ENCODE data around the gene C16orf54. TPM values are rescaled to one million over a fixed set of nuclear protein-coding genes. Genes with fewer than 3 reads are reported as not detected.
"Not testable (repeated sequence)": the region's sequence is repeated elsewhere in the genome, so short reads cannot be mapped to it uniquely, and the experiment has no call there.

Gene C16orf54
- total RNA-seq, 1 experiment from 2014 or later, result not detected

DNA sequence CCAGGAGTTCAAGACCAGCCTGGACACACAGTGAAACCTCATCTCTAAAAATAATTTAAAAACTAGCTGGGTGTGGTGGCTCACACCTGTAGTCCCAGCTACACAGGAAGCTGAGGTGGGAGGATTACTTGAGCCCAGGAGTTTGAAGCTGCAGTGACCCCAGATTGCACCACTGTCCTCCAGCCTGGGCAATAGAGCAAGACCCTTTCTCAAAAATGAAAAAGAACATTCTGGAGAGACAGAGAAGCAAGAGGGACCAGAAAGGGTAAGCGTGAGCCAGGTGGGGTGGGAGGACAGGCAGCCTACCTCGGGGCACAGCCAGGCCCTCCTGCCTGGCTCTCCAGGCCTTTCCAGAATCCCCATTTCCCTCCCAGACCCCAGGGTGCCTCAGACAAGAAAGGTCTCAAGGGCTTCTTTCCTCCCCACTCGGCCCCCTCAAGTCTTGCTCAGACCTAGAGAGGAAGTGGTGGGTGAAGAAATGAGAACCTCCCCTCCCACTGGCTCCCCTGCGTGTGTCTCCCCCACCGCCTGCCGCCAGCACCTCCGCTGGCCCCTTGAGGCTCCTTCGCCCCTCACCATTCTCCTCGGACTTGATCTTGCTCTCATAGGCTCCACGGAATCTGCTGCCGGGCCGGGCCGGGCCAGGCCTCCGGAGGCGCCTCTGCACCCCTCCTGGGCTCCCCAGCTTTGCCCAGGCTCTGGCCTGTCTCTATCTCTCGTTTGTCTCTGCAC is 503 bp downstream of the C16orf54 start:
- in situ Hi-C loops (cut with HindIII; ENCODE audit: low pct_unique_long_range_greater_than_20kb, low sequenced_read_pairs), result no loop called here
- no peak for DNase-seq (ENCODE audit: low read depth)

DNA sequence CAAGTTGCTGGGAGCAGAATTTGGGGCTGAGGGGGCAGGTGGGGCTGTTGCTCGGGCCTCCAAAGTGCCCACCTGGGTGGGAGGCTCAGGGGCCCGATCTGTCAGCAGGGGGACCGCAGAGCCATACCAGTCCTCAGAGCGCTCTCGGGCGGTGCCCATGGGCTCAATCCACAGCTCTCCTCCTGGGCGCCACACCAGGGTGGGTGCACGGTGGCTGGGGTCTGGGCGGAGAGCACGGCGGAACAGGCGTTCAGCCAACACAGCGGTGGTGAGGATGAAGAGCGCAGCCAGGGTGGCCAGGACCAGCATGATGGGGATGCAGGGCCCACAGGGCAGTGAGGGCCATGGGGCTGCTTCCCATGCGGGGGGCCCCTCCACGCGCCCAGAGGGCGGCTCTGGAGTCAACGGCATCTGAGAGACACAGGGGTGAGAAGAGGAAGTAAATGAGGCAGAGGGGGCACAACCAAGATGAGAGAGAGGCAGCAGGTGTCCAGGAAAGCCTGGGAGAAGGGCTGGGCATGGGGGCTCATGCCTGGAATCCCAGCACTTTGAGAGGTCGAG is 1.2 kb downstream of the C16orf54 start:
- in situ Hi-C loops (cut with HindIII; ENCODE audit: low pct_unique_long_range_greater_than_20kb, low sequenced_read_pairs), result no loop called here
- DNase-seq (ENCODE audit: low read depth), result no peak

DNA sequence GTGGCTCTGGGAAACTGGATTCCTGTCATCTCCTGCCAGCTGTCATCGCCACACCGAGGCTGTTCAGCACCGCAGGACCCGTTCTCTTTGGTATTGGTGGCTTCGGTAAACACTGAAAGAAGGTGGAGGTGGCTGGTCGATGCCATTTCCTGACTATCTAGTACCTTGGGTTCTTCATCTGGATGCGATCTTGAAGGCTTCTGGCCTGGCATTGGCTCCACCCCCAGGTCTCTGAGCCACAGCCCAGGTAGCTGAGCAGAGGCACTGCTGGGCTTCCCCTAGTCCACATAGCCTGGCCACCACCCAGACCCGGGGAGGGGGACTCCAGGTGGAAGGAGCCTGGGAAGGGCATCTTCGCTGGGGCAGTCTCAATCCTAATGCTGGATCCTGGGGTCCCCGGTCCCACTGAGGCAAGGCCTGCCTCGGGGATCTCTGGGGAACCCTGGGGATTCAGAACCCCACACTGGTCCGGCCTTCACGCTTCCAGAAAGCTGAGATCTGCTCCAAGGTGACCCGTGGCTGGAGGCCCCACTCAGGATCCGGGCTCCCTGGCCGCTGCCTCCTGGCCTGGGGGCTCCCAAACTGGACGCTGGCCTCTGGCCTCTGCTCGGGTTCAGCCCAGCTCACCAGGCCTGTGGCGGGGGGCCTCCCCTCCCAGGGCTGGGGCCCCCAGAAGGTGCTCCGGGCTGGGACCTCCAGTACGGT is 1.8 kb downstream of the C16orf54 start:
- in situ Hi-C loops (cut with HindIII; ENCODE audit: low pct_unique_long_range_greater_than_20kb, low sequenced_read_pairs), result no loop called here
- no peak for DNase-seq (ENCODE audit: low read depth)

DNA sequence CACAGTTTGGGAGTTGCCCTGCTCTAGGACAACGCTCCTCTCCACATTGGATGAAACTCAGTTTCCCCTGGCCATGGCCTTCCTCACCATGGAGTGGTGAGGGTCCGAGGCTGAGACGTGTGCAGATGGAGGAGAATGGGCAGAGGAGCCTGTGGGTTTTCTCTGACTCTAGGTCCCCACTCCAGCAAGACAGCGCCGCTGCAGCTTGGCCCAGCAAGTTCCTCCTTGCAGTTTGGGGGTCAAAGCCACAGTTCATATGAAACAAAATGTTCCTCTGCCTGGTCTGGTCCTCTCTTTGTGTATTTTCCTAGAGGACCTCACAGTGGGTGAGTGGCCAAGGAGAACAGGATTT is 2.3 kb downstream of the C16orf54 start:
- no peak for DNase-seq (ENCODE audit: low read depth)
- in situ Hi-C loops (cut with HindIII; ENCODE audit: low pct_unique_long_range_greater_than_20kb, low sequenced_read_pairs), result no loop called here

DNA sequence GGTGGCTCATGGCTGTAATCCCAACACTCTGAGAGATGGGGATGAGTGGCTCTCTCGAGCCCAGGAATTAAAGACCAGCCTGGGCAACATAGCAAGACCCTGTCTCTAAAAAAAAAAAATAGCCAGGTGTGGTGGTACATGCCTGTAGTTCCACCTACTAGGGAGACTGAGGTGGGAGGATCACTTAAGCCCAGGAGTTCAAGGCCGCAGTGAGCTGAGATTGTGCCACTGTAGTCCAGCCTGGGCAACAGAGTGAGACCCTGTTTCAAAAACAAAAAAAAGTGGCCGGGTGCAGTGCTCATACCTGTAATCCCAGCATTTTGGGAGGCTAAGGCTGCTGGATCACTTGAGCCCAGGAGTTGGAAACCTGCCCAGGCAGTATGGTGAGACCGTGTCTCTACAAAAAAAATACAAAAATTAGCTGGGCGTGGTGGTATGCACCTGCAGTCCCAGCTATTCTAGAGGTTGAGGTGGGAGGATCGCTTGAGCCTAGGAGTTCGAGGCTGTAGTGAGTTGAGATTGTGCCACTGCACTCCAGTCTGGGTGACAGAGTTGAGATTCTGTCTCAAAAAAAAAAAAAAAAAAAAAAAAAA is 3.0 kb downstream of the C16orf54 start:
- in situ Hi-C loops (cut with HindIII; ENCODE audit: low pct_unique_long_range_greater_than_20kb, low sequenced_read_pairs), result no loop called here
- no peak for DNase-seq (ENCODE audit: low read depth)

DNA sequence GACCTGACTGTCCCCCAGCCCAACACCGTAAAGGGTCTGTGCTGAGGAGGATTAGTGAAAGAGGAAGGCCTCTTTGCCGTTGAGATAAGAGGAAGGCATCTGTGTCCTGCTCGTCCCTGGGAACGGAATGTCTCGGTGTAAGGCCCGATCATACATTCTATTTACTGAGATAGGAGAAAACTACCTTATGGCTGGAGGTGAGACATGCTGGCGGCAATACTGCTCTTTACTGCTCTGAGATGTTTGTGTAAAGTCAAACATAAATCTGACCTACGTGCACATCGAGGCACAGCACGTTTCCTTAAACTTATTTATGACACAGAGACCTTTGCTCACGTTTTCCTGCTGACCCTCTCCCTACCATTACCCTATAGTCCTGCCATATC is 5.2 kb downstream of the C16orf54 start:
- DNase-seq (ENCODE audit: low read depth); in situ Hi-C loops (cut with HindIII; ENCODE audit: low pct_unique_long_range_greater_than_20kb, low sequenced_read_pairs): not testable (repeated sequence)

DNA sequence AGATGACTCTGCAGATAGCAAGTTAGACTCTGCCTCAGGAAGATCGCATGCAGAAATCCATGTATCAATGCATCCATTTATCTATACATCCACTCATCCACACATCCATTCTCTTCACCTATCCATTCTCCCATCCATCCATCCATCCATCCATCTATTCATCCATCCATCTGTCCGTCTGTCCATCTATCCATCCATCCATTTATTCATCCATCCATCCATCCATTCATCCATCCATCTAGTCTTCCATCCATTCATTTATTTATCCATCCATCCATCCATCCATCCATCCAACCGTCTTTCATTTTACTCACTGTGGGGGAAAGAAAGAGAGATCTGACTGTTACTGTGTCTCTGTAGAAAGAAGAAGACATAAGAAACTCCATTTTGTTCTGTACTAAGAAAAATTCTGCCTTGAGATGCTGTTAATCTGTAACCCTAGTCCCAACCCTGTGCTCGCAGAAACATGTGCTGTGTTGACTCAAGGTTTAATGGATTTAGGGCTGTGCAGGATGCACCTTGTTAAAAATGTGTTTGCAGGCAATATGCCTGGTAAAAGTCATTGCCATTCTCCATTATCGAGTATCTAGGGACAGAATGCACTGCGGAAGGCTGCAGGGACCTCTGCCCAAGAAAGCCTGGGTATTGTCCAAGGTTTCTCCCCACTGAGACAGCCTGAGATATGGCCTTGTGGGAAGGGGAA is 5.7 kb downstream of the C16orf54 start:
- in situ Hi-C loops (cut with HindIII; ENCODE audit: low pct_unique_long_range_greater_than_20kb, low sequenced_read_pairs); DNase-seq (ENCODE audit: low read depth): not testable (repeated sequence)

DNA sequence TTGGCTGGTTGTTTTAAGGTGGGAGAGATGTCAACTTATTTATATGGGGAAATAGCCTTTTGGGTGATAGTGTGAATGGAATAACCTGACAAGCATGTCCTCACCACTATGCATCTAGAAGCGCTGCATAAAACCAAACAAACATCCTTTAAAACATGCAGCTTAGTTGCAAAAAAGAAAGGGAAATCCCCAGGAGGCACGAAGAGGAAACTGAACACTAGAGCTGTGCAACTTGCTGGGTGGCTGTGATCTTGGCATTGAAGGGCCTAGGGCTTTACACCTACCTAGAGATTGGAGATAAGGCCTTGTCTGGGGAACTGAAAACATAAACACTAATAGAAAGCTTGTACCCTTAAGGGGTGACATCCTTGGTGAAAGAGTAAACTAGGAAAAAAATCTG is 7.3 kb downstream of the C16orf54 start:
- DNase-seq (ENCODE audit: low read depth), result no peak
- in situ Hi-C loops (cut with HindIII; ENCODE audit: low pct_unique_long_range_greater_than_20kb, low sequenced_read_pairs), result no loop called here

DNA sequence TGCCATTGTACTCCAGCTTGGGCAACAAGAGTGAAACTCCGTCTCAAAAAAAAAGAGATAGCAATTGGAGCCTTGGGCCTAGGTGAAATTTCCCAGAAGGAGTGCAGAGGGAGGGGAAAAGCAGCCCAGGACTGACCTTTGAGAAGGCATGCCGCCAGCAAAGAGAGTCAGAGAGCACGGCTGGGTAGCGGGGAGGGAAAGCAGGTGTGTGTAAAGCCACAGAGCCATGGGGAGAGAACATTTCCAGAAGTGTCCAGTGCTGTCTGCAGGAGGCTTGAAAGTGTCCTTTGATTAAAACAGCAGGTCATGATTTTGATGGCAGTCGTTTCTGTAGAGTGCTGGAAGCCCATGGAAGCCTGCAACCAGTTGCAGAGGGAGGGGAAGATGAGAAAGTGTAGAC is 8.1 kb downstream of the C16orf54 start:
- no peak for DNase-seq (ENCODE audit: low read depth)
- in situ Hi-C loops (cut with HindIII; ENCODE audit: low pct_unique_long_range_greater_than_20kb, low sequenced_read_pairs), result no loop called here

DNA sequence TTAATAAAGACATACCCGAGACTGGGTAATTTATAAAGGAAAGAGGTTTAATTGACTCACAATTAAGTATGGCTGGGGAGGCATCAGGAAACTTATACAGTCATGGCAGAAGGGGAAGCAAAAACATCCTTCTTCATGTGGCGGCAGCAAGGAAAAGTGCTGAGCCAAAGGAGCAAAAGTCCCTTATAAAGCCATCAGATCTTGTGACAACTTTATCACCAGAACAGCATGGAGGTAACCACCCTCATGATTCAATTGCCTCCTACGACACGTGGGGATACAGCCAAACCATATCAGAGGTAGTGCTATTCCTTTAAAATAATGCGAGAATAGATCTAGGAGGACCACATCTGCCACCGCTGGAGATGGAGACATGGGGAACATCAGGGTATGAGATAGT is 9.0 kb downstream of the C16orf54 start:
- no peak for DNase-seq (ENCODE audit: low read depth)
- in situ Hi-C loops (cut with HindIII; ENCODE audit: low pct_unique_long_range_greater_than_20kb, low sequenced_read_pairs), result no loop called here

DNA sequence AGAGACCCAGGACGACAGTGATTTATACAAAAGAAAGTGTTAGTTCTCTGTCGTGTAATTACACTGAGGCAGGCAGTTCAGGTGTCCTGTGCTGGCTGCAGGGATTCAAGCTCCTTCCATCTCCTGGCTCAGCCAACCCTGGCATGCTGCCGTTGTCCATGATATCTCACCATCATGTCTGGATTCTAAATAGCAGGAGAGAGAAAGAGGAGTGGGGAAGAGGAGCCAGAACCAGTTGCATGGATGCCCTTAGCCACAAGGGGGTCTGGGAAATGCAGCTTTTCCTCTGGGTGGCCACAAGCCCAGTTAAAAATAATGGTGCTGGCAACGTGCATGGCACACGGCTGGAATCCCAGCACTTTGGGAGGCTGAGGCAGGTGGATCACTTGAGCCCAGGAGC is 9.7 kb downstream of the C16orf54 start:
- DNase-seq (ENCODE audit: low read depth), result no peak
- in situ Hi-C loops (cut with HindIII; ENCODE audit: low pct_unique_long_range_greater_than_20kb, low sequenced_read_pairs), result no loop called here

DNA sequence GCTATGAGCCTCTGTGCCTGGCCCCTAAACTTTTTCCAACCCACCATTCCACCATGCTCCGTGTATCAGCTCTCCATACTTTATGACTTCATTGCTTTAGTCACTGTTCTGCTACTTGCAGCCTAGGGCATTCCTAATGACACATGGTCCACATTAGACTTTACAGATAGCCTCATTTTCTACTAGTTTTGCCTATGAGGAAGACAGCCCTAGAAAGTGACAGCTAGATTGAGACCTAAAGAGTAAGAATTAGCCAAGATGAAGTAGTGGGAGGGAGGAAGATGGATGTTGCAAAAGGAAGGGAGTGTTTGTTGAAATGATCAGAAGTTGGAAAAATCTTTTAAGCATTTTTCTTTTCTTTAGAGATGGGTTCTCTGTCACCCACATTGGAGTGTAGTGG is 11.0 kb downstream of the C16orf54 start:
- no peak for DNase-seq (ENCODE audit: low read depth)
- in situ Hi-C loops (cut with HindIII; ENCODE audit: low pct_unique_long_range_greater_than_20kb, low sequenced_read_pairs), result no loop called here

DNA sequence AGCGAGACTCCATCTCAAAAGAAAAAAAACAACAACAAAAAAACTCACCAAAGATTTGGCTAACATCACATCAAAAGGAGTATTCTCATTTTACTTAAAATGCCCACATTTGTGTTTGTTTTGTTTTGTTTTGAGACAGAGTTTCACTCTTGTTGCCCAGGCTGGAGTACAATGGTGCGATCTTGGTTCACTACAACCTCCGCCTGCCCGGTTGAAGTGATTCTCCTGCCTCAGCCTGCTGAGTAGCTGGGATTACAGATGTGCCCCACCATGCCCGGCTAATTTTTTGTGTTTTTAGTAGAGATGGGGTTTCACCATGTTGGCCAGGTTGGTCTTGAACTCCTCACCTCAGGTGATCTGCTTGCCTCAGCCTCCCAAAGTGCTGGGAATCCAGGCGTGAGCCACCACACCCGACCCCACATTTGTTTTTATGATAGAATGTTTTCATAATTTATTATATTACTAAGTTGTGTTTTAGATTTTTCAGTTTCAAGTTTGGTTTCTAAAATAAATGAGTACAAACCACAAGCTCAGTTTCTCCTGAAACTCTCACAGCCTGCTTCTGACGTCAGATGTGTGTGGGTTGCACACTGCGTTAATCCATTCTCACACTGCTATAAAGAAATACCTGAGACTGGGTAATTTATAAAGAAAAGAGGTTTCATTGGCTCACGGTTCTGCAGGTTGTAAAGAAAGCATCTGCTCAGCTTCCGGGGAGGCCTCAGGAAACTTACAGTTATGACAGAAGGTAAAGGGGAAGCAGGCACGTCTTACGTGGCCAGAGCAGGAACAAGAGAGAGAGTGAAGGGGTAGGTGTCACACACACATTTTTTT is 13.8 kb downstream of the C16orf54 start:
- in situ Hi-C loops (cut with HindIII; ENCODE audit: low pct_unique_long_range_greater_than_20kb, low sequenced_read_pairs); DNase-seq (ENCODE audit: low read depth): not testable (repeated sequence)

DNA sequence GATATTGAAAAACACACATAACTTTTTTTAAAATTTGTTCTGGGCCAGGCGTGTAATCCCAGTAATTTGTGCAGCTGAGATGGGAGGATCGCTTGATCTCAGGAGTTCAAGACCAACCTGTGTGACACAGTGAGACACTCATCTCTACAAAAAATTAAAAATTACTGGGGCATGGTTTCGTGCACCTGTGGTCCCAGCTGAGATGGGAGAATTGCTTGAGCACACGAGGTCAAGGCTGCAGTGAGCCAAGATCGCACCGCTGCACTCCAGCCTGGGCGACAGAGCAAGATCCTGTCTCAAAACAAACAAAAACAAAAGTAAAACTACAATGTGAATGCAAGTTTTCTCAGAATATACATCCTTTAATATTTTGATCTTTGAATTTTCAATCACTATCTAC is 15.1 kb downstream of the C16orf54 start:
- in situ Hi-C loops (cut with HindIII; ENCODE audit: low pct_unique_long_range_greater_than_20kb, low sequenced_read_pairs), result no loop called here
- DNase-seq (ENCODE audit: low read depth), result no peak

DNA sequence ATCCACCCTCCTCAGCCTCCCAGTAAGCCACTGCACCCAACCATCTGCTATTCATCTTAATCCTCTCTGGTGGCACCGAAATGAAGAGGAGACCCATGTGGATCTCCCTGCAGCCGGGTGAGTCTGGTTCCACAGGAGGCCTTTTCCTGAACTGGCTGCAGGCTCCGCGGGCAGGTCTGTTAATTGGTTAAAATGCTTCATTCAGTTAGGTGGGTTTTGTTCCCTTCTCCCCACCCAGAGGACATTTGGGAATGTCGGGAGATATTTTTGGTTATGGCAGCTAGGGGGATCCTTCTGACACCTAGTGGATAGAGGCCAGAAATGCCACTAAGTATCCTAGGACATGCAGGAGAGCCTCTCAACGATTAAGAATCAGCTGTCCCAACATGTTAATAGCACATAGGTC is 16.7 kb downstream of the C16orf54 start:
- peak; percentile 61 for DNase-seq (ENCODE audit: low read depth)
- in situ Hi-C loops (cut with HindIII; ENCODE audit: low pct_unique_long_range_greater_than_20kb, low sequenced_read_pairs), result no loop called here

DNA sequence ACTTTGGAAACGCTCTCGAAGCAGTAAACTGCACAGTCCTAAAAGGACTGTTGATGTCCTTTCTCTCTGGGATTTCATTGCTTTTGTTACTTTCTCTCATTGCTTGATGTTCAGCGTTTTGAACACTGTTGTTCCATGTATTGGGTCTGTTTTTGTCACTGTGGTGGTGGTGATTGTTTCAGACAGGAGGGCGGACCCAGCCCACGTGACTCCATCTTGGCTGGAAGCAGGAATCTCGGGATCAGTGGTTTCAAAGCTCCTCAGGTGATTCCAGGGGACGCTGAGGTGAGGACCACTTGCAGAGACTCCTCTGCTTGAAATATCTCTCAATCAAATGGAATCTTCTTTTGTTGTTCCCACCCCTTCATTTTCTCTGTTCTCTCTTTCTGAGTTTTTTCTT is 18.3 kb downstream of the C16orf54 start:
- no peak for DNase-seq (ENCODE audit: low read depth)

DNA sequence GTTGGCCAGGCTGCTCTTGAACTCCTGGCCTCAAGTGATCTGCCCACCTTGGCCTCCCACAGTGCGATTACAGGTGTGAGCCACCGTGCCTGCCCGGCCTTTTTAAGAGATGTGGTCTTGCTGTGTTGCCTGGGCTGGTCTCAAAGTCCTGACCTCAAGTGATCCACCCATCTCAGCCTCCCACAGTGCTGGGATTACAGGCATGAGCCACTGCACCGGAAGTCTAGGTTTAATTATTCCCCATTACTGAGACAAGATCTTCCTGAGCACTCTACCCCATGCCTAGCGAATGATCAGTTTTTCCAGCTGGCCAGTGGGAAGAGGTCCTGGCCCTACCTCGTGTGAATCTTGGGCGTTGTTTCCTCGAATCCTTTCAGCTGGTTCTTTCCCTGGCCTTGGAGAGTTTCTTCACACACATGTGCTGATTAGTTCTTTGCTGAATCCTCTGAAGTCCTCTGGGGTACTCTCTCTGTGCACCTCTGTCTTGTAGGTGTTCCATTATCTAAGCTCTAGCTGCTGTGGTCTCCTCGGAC is 18.9 kb downstream of the C16orf54 start:
- in situ Hi-C loops (cut with HindIII; ENCODE audit: low pct_unique_long_range_greater_than_20kb, low sequenced_read_pairs), result no loop called here
- DNase-seq (ENCODE audit: low read depth), result no peak

More for the DNA sequence above, 18.3 kb downstream of the C16orf54 start:
- in situ Hi-C loops (cut with HindIII; ENCODE audit: low pct_unique_long_range_greater_than_20kb, low sequenced_read_pairs), result no loop called here

All from Caki2 (cell line).